ENCODE results near the gene AFF2.

Gene AFF2

GRCh38 chrX:148976571-148977400 is 476.4 kb downstream of the AFF2 start:
- DNase-seq (ENCODE audit: insufficient read length, low spot score) (no peak), FAIRE-seq (no peak)

DNA sequence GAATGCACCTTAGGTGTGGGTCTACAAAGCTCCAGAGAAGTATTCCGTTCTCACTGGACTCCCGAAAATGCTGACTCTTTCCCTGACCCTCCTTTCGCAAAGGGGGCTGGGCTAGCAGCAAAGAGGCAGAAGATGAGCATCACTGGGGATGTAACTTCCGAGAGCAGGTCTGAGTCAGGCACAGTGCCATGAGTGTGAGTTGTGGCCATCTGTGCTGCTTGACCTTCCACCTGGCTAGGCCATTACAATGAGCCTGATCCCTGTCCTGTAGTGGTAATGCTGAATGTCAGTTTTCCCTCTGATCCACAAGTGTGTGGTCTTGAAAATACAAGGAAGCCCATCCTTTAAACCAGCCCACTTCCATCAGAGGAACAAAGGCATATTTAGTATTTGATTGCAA is 479.4 kb downstream of the AFF2 start:
- DNase-seq (ENCODE audit: insufficient read length, low spot score) (no peak), FAIRE-seq (no peak)

DNA sequence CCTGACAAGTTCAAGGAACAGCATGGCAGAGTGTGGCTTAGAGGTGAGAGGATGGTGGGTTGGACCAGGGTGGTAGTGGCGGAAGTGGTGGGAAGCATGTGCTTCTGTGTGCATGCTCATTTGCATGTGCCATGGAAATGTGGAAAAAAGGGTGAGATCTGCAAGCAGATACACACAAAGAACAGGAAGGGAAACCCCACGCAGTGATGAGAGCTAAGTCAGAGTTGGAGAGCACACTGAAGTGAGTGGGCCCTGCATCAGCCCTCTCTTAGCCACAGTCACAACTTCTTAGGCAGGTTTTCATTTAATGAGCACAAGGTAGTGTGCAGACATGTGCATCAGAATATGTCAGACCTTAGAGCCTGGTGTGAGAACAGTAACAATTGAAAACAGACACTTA is 483.8 kb downstream of the AFF2 start:
- DNase-seq (ENCODE audit: insufficient read length, low spot score) (no peak), FAIRE-seq (no peak)

DNA sequence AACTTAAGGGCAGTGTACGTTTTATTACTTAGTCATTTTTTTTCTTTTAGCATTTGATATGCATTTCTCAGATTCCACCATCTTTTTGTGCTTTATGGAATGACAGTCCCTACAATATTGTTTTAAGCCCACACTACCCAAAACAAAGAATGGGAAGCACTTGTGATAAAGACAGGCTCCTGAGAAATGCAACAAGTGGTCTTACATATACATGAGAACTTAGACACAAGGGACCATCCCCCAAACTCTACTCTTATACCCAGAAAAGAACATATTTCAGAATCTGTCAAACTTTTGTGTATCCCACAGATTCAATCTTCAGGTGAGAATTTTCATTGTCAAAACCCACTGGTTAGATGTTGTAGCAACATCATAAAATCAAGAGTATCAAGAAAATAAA is 491.1 kb downstream of the AFF2 start:
- DNase-seq (ENCODE audit: insufficient read length, low spot score) (no peak), FAIRE-seq (no peak)

DNA sequence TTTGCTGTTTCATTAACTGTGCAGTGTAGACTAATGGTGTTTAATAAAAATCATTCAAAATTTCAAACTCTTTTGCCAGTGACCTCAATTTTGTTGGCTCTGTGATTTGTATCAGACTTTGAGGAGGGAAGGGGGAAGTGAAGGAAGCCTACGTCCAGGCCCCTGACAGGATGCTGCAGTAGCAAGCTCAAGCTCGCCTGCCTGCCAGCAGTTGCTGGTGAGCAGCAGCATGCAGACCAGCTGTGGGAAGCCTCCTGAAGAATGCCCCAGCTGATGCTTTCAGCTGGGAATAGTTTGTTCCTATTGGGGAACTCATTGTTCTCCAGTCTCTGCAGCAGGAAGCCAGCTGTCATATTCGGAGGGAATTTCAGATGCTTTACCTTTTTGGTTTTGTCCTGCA is 495.2 kb downstream of the AFF2 start:
- no peak for FAIRE-seq
- no peak for DNase-seq (ENCODE audit: insufficient read length, low spot score)

DNA sequence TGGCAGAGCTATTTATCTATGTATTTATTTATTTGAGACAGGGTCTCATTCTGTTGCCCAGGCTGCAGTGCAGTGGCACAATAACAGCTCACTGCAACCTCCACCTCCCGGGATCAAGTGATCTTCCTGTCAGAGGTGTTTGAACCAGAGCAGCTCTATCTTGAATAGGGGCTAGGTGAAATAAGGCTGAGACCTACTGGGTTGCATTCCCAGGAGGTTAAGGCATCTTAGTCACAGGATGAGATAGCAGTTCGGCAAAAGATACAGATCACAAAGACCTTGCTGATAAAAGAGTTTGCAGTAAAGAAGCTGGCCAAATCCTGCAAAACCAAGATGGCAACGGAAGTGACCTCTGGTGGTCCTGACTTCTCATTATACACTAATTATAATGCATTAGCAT is 501.9 kb downstream of the AFF2 start:
- DNase-seq (ENCODE audit: insufficient read length, low spot score) (no peak), FAIRE-seq (no peak)

- FAIRE-seq (no peak), DNase-seq (ENCODE audit: insufficient read length, low spot score) (no peak)
Measured at GRCh38 chrX:149003863-149004660, 503.6 kb downstream of the AFF2 start.

DNA sequence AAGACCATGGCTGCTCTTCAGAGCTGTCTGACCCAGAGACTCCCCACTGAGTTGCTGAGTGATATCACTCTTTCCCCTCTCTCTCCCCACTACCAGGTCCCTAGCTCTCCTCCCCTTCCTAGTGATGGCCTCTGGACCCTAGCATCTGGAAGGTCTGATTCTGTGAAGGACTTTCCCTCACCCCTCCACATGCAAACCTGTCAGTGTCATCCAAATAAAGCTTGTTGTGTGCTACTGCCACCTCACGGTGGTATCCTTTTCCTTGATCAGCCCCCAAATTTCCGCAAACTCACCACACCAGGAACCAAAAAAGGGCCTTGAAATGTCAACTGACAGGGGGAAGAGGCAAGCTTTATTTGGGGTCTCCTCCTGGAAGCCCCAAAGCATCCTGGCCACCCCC is 504.5 kb downstream of the AFF2 start:
- DNase-seq (ENCODE audit: insufficient read length, low spot score), result no peak
- no peak for FAIRE-seq

GRCh38 chrX:149006235-149006634 is 505.8 kb downstream of the AFF2 start:
- DNase-seq (ENCODE audit: insufficient read length, low spot score), result no peak
- FAIRE-seq, result no peak

DNA sequence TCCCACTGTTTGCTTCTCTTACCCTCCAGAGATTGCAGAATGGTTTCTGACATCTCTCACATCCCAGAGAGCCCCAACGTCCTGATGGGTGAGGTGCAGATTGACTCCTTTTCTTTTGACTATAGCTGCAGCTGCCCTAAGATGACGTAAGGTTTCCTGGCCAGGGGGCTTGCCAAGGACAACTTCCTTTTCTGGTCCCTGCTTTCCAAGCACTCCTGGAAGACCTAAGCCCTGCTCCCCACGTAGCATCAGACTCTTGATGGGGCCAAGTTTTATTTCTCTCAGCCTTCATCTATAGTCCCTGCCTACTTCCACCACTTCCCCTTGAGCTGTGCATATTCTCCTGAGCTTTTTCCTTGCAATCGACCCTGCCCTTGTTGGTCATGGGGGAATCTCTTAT is 507.0 kb downstream of the AFF2 start:
- no peak for FAIRE-seq
- no peak for DNase-seq (ENCODE audit: insufficient read length, low spot score)

GRCh38 chrX:149010013-149010852 is 509.8 kb downstream of the AFF2 start:
- FAIRE-seq, result no peak
- no peak for DNase-seq (ENCODE audit: insufficient read length, low spot score)

DNA sequence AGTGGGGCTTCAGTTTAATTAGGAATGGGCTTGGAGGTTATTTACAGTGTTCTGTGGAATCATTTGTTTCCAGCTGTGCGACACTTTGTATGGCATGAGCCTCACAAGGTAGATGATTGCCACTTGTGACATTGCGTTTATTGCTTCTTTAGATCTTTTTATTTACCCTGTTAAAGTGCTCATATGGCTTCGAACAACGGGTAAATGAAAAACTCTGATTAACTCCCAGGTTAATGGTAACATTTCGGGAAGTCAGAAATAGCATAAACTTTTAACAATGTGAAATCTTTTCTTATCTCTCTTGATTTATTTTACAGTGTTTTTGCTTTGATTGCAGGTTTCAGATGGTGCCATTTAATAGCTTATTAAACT is 510.4 kb downstream of the AFF2 start:
- FAIRE-seq, result no peak

DNA sequence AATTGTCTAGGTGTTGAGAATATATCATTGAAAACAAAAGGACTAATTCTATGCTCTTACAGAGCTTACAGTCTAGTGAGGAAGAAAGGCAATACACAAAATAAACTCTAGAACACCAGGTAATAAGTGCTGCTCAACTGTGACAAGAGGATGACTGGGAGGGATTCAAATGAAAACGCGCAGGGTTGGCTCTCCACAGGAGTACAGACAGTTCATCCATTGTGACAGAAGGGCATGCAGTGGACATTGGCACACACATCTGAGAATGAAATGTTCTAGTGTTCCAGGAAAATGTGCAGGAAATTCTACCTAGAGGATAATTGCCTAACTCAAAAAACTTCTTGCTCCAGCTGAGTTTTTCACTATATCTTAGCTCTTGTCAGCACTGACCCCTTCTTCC is 512.7 kb downstream of the AFF2 start:
- DNase-seq (ENCODE audit: insufficient read length, low spot score), result no peak
- no peak for FAIRE-seq

More for the DNA sequence above, 510.4 kb downstream of the AFF2 start:
- DNase-seq (ENCODE audit: insufficient read length, low spot score), result no peak

DNA sequence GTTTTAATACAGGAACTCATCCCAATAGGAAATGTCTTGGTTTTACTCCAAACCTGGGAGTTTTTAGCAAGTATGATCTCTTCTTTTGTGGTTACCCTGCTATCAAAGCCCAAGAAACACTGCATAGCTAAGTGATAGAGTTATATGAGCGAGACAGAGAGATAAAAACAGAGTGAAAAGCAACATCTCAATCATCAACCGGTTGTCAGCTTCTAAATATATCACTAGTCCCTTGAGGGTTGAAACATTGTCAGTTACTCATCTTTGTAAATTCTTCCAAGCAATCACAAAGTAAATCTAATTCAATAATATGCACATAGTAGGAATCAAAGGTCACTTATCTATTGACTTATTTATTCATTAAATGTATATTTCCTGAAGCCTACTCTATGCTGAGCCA is 520.7 kb downstream of the AFF2 start:
- DNase-seq (ENCODE audit: insufficient read length, low spot score), result no peak

GRCh38 chrX:149022485-149022884 is 522.1 kb downstream of the AFF2 start:
- peak; percentile 37 for FAIRE-seq

More for the DNA sequence above, 520.7 kb downstream of the AFF2 start:
- no peak for FAIRE-seq

GRCh38 chrX:149032449-149032848 is 532.0 kb downstream of the AFF2 start:
- FAIRE-seq (no peak), DNase-seq (ENCODE audit: insufficient read length, low spot score) (no peak)

More at GRCh38 chrX:149022485-149022884, 522.1 kb downstream of the AFF2 start:
- no peak for DNase-seq (ENCODE audit: insufficient read length, low spot score)

- FAIRE-seq (no peak), DNase-seq (ENCODE audit: insufficient read length, low spot score) (no peak)
Measured at GRCh38 chrX:149036086-149036485, 535.7 kb downstream of the AFF2 start.

GRCh38 chrX:149037281-149037870 is 537.0 kb downstream of the AFF2 start:
- DNase-seq (ENCODE audit: insufficient read length, low spot score) (no peak), FAIRE-seq (no peak)

DNA sequence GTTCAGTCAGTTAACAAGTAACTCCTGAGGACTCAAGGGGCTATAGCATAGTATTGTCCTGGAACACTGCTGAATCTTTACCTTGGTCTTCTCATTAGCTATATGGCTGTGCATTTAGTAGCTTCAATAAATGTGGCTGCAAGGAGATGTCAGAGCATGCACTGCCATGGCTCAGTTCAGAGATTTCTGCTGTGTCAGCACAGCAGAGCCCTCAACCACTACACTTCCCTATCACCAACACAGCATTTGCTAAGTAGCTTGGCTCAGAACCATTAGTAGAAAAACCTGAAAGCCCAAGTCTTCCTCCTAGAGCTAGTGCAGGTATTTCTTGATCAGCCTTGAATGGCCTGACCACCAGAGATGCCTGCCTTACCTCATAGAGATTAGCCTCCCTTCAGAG is 538.6 kb downstream of the AFF2 start:
- no peak for FAIRE-seq
- no peak for DNase-seq (ENCODE audit: insufficient read length, low spot score)

- FAIRE-seq, result no peak
- DNase-seq (ENCODE audit: insufficient read length, low spot score), result no peak
Measured at GRCh38 chrX:149040873-149041535, 540.6 kb downstream of the AFF2 start.

All from GM19239 (cell line).